AG04450 (cell line): Measurements from ENCODE around the gene MSI2. TPM values are rescaled to one million over a fixed set of nuclear protein-coding genes. Genes with fewer than 3 reads are reported as not detected.

Source experiments
- CTCF ChIA-PET: fragments of 300-600, 350-600 bp; formaldehyde crosslinking; extraction: SDS; loops from one replicate; lab custom pipeline; 2022; ENCODE audit warnings: antibody characterized with exemption, inconsistent platforms; lab: Charles Lee
- POLR2A ChIA-PET: fragments of 350-600 bp; formaldehyde crosslinking; extraction: SDS; loops from one replicate; lab custom pipeline; 2021; ENCODE audit warnings: antibody characterized with exemption, inconsistent platforms; lab: Yijun Ruan, JAX
- DNase-seq: peaks from one replicate; pipeline ENCODE4 v3.0.0-alpha.2; 2011; ENCODE audit warnings: low read depth, low spot score
- H3K27ac ChIP-seq: one replicate; pipeline ENCODE4 v1.5.1; 2012; ENCODE audit warnings: low read depth, low read length, control low read depth
- H3K27me3 ChIP-seq: one replicate; pipeline ENCODE4 v1.6.0; 2012; ENCODE audit warnings: low read length; ENCODE audit not compliant: control insufficient read depth, insufficient read depth
- H3K4me3 ChIP-seq: 2 replicates; pipeline ENCODE4 v1.5.1; 2011; ENCODE audit warnings: mild to moderate bottlenecking, low read depth, low read length, control low read depth
- H3K9me3 ChIP-seq: 2 replicates; pipeline ENCODE4 v1.5.1; 2012; ENCODE audit warnings: low read length; ENCODE audit not compliant: control insufficient read depth, insufficient read depth
- polyA plus RNA-seq: library from polyadenylated mRNA; depleted of rRNA; stranded (reverse); fragments of >200 nt; gene quantifications from 2 replicates; pipeline ENCODE4 v1.2.3, GENCODE V29; 2011
- TF ChIP-seq, protein P1 (sequence below): IDR thresholded peaks from 2 replicates; pipeline ENCODE4 v1.5.1; 2011; ENCODE audit warnings: low read depth, low read length, control low read depth, inconsistent platforms

Gene MSI2
- polyA plus RNA-seq, 1 experiment, result 26.2 TPM

DNA sequence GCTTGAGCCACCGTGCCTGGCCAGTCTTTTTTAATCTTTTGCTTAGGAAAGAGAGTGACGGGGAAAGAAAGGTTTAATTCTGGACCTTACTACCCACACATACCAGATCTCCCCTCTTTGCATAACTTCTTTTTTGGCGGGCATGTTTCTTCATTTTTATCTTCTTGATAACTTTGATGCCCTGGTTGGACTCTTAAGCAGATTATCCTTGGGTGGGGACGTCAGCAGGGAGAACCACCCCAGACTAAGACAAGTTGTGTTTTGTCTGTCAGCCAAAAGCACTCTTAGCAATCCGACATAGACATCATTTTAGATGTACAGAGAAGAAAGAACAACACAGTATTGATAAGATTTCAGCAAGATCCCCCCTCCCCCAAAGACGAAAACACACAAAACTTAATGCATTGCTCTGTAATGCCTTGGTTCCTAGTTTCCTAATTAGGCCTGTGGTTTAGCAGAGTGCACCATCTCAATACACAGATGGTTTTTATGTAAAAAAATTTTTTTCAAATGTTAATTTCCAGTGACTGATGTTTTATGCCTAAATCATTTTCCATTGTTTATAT, 99.9 kb downstream of the MSI2 start:
- no peak overlapping the region for H3K27ac ChIP-seq
- H3K27me3 ChIP-seq, result no peaks in the 10 kb centered on the region
- TF ChIP-seq, protein P1, sequence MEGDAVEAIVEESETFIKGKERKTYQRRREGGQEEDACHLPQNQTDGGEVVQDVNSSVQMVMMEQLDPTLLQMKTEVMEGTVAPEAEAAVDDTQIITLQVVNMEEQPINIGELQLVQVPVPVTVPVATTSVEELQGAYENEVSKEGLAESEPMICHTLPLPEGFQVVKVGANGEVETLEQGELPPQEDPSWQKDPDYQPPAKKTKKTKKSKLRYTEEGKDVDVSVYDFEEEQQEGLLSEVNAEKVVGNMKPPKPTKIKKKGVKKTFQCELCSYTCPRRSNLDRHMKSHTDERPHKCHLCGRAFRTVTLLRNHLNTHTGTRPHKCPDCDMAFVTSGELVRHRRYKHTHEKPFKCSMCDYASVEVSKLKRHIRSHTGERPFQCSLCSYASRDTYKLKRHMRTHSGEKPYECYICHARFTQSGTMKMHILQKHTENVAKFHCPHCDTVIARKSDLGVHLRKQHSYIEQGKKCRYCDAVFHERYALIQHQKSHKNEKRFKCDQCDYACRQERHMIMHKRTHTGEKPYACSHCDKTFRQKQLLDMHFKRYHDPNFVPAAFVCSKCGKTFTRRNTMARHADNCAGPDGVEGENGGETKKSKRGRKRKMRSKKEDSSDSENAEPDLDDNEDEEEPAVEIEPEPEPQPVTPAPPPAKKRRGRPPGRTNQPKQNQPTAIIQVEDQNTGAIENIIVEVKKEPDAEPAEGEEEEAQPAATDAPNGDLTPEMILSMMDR, result no peak
- CTCF ChIA-PET, result no interaction called here
- H3K9me3 ChIP-seq, result no peaks in the 10 kb centered on the region
- no peak overlapping the region for H3K4me3 ChIP-seq
- POLR2A ChIA-PET, result no interaction called here
- DNase-seq, result no peak

DNA sequence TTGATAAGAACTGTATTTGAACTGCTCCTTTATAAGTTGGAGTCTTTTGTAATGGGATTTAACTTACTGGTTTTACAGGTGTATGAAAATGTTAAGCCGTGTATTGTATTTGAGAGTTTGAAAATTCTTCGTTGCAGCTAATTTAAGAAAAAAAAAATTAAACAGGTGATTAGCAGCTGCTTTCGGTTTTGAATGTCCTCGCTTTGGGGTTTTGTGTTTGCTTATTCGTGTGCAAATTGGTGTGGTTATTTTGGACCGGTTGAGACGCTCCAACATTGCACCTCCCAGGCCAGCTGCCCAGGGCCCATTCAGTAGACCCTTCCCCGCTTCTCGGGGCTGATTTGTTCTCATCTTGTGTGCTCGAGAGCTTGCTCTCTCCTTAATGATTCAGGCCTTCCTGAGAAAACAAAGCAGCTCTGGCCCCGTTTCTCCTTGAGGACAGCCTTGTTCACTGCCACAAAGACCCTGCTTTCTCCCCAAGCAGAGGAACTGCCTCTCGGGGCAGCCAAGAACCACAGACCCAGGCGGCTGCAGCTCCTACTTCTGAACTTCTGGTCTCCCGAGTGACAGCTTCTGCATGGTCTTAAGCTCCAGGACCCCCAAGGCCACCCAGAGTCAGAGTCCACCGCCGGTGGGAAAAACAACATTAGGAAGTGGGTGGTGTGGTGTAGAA, 100.5 kb downstream of the MSI2 start:
- TF ChIP-seq, protein P1, result no peak
- DNase-seq, result no peak
- CTCF ChIA-PET, result interaction anchor here (1.2 kb wide), 1 partner anchor 241 kb away, joined by 6 read pairs; no protein-coding TSS in a partner anchor
- no peak overlapping the region for H3K27ac ChIP-seq
- no peaks in the 10 kb centered on the region for H3K9me3 ChIP-seq
- no peak overlapping the region for H3K4me3 ChIP-seq
- H3K27me3 ChIP-seq, result no peaks in the 10 kb centered on the region
- POLR2A ChIA-PET, result no interaction called here

DNA sequence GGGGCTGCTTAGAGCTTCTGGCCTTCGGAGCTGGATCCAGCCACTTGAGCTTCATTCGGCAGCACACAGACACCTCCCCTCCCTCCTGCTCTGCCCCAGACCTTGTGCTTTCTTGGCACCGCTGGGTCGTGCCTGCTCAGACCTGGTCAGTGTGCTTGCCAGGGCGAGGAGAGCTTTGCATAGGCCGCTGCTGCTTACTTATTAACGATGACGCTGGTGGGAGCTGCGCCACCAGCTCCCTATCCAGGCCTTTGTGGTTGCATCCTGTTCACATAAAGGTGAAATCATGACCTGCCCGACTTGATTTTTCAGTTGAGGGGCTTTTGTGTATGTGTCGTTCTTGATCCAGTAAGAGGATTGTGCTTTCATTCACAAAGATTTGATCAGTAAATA, 101.1 kb downstream of the MSI2 start:
- ChIA-PET CTCF (interaction anchor here (1.2 kb wide), 1 partner anchor 240 kb away, joined by 6 read pairs; no protein-coding TSS in a partner anchor), POLR2A (no interaction called here)
- TF ChIP-seq, protein P1, result no peak
- Histone ChIP-seq H3K27ac (no peak overlapping the region), H3K9me3 (no peaks in the 10 kb centered on the region), H3K4me3 (no peak overlapping the region), H3K27me3 (no peaks in the 10 kb centered on the region)
- no peak for DNase-seq

DNA sequence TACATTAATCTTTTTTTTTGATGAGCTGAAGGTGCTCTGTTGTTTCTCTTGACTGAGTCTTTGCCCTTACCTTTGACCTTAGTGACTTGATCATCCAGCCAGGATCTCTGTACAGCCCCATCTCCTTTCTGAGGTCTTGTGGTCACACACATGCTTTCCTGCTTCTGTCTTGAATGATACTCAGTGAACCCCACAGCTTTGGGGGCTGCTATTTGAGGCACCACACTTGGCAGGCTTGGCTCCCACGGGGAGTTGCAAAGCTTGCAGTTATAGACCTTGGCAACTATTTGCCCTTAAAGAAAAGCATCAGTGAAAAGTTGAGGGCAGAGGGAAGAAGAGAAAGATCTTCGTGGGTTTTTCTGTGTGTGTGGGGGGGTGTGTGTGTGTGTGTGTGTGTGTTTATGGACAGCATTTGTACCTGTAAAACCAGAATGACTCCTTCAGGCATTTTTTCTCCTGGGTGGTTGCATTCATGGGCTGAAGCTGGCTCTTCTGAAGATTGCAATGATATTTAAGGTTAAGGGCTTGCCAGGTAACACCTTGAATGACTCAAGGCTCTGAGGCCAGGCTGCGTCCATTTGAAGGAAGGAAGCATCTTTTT, 101.6 kb downstream of the MSI2 start:
- Histone ChIP-seq H3K9me3 (no peaks in the 10 kb centered on the region), H3K27me3 (no peaks in the 10 kb centered on the region), H3K4me3 (no peak overlapping the region), H3K27ac (no peak overlapping the region)
- TF ChIP-seq, protein P1, result no peak
- no peak for DNase-seq
- ChIA-PET CTCF (interaction anchor here (1.2 kb wide), 1 partner anchor 240 kb away, joined by 6 read pairs; no protein-coding TSS in a partner anchor), POLR2A (no interaction called here)

DNA sequence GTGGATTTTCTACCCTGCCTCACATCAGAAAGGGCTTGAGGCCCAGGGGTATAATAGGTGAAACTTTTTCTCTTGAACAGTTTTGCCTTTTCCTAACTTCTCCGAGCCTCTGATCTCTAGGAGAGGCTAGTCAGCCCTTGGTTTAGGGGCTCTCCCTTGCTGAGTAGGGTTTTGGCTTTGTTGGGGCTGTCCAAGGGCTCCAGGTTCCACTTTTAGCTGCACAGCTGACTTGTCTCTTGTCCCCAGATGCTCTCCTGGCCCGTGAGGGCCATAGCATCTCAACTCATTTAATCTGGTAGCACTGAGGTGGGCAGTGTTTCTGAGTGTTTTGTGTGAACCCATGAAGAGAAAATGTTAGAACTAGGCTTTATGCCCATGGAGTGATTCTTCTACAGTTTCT, 103.9 kb downstream of the MSI2 start:
- no peak for DNase-seq
- POLR2A ChIA-PET, result no interaction called here
- Histone ChIP-seq H3K4me3 (no peak overlapping the region), H3K9me3 (no peaks in the 10 kb centered on the region), H3K27ac (no peak overlapping the region), H3K27me3 (no peaks in the 10 kb centered on the region)
- CTCF ChIA-PET, result interaction anchor here (1.5 kb wide), 1 partner anchor 118 kb away, joined by 3 read pairs; no protein-coding TSS in a partner anchor
- TF ChIP-seq, protein P1, result no peak
